ENCODE measurements around the gene PRRG4. TPM values are rescaled to one million over a fixed set of nuclear protein-coding genes. Genes with fewer than 3 reads are reported as not detected.

PRRG4 gene
- total RNA-seq, 4 donors from 2014 or later, result 0.75 to 2.2 (median 1.2) TPM

DNA sequence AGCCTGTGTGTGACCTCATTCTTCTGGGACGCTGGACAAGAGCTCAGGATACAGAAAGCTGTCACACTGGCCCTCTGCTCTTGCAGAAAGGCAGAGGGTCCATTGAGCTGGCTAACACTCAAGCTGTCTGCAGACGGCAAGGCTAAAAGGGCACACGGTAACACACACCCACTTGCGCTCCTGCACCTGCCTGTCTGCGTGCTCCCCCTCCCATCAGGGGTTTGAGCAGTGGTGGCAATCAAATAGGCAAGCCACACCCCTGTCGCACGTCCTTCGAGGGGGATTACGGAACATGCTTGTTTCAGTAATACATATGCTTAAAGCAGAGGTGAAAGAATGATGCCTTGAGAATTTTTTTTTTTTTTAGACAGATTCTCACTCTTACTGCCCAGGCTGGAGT is 55.8 kb downstream of the PRRG4 start:
- TF ChIP-seq, protein P1, sequence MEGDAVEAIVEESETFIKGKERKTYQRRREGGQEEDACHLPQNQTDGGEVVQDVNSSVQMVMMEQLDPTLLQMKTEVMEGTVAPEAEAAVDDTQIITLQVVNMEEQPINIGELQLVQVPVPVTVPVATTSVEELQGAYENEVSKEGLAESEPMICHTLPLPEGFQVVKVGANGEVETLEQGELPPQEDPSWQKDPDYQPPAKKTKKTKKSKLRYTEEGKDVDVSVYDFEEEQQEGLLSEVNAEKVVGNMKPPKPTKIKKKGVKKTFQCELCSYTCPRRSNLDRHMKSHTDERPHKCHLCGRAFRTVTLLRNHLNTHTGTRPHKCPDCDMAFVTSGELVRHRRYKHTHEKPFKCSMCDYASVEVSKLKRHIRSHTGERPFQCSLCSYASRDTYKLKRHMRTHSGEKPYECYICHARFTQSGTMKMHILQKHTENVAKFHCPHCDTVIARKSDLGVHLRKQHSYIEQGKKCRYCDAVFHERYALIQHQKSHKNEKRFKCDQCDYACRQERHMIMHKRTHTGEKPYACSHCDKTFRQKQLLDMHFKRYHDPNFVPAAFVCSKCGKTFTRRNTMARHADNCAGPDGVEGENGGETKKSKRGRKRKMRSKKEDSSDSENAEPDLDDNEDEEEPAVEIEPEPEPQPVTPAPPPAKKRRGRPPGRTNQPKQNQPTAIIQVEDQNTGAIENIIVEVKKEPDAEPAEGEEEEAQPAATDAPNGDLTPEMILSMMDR (IDR thresholded peaks at IDR 0.05; ENCODE audit: low read depth), result no peak

DNA sequence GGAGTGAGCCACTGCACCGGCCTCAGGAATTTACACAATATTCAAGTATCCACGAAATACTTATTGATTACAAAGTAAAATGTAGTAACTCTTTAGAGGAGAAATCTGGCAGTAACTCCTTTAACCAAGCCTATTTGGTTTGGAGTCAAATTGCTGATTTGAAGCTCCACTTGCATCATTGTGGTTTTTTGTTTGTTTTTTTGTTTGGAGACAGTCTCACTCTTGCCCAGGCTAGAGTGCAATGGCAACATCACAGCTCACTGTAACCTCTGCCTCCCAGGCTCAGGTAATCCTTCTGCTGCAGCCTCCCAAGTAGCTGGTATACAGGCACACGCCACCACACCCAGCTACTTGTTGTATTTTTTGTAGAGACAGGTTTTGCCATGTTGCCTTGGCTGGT is 56.5 kb downstream of the PRRG4 start:
- TF ChIP-seq, protein P1 (IDR thresholded peaks at IDR 0.05; ENCODE audit: low read depth), result no peak

DNA sequence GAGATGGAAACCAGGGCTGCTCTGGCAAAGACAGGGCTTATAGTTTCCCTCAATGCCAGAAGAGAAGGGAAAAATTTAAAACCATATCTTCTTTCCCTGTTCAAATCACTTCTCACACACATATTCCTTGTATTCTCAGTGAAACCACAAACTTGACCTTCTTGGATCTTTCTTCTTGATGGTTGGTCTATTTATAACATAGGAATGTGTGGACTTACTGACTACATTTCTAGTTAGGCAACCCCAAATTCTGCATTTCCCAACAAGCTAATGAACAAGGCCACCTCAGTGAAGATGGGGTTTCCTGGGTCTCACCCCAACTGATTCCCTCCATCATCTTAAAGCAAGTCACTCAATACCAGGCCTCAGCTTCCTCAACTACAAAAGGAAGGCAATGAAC is 59.1 kb downstream of the PRRG4 start:
- TF ChIP-seq, protein P1 (IDR thresholded peaks at IDR 0.05; ENCODE audit: low read depth), result no peak

DNA sequence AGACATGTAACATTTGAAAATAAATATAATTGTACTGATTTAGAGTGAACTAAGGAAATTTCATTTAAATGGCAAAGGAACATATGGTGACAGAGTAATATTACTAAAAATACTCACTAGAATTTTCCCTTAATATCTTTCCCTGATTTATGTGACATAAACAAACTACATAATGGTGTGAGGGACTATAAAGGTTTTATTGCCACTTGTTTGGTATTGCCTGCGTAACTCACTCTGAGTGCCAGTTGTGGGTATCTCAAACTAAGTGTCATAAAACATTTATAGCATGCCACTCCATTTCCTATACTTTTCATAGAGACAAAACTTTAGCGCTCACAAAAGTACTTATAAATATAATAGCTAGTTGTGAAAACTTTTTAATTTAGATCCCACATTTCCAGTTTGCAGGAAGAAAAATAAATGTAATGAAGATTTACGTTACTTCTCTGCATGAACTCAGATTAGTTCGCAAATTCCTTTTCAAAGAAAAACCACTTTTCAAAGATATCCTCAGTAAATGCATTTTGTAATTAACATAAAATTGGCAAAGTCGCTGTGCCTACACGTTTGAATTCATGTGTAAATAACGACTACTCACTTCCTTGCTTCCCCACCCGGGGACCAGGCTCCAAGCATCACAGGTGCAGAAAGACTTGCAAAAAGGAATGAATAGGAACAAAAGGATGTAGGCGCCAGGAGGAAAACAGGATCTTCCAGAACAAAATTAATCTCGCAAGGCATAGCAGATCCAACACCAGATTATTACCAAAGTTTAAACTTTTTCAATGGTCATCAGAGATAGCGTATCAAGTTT is 61.3 kb downstream of the PRRG4 start:
- TF ChIP-seq, protein P1 (IDR thresholded peaks at IDR 0.05; ENCODE audit: low read depth), result no peak

DNA sequence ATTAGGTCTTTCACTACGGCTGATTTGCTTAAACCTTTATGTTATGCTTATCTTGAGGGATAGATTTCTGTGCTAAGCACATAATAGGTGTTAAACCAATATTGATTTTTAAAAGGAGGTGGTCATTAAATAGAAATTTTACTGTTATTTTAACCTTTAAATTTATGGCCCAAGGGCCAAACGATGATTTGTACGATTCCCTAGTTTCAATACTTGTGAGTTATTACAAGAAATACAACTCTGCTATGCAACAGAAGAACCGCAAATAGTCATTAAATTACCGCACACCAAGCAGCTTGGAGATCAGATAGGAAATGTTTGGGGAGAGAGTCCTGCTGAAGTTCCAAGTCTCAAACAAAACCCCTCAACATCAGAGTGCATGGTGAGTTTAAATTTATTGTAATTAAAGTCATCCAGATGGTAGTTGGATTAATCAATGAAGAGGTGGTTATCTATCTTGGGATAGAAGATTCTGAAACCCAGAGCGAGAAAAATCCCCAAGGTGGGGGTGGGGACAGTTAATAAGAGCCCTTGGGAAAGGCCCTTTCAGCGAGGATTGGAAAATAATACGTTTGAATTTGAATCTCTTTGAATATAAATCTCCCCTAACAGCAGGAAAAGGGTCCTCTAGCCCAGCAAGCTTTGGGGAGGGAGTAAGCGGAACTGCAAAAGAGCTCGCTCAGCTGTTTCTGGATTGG is 62.1 kb downstream of the PRRG4 start:
- TF ChIP-seq, protein P1 (IDR thresholded peaks at IDR 0.05; ENCODE audit: low read depth), result no peak

DNA sequence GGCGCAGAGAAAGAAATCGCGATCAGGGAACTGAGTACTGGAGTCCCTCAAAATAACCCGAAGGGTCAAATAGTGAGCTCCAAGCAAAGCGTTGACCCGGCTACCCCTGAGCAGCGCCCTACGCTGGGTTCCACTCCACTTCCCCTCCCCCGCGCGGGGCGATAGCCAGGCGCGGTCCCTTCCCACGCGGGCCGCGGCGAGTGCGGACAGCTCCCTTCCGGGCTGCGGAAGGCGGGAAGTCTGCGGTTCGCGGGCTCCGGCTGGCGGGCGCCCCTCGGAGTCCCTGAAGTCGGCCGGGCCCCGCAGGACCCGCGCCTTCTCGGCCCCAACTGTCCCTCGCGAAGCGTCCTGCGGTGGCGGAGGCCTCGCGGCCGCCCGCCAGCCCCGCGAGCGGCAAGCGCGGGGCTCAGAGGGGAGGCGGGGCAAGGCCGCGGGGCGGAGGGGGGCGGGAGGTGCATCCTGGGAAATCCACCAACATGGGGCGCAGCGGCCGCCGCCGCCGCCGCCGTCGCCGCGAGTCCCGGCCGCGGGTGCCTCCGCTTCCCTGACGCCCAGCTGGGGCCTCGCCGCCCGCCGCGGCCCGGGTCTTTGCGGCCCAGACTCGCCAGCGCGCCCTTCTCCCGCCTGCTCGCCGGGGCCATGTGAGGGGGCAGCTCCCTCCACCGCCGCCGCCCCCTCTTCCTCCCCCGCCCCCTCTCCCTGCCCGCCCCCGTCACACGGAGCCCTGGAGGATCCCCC is 62.8 kb downstream of the PRRG4 start, which contains the start of gene QSER1:
QSER1 (plus strand) TSS at position 457 of the 738 bp plus-strand sequence. CDS start 315 bp downstream, outside the sequence.
- TF ChIP-seq, protein P1 (IDR thresholded peaks at IDR 0.05; ENCODE audit: low read depth), result no peak

DNA sequence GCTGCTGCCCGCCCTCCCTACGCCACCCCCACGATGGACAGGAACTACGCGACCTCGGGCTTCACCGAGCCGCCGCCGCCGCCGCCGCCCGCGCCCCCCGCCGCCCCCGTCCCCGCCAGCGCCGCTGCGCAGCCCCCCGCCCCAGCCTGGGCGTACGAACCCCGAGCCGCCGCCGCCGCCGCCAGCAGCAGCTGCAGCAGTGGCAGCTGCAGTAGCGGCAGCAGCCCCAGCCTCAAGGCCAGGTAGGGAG is 63.3 kb downstream of the PRRG4 start:
- TF ChIP-seq, protein P1 (IDR thresholded peaks at IDR 0.05; ENCODE audit: low read depth), result no peak
